ENCODE results near the gene EPHA4. TPM values are rescaled to one million over a fixed set of nuclear protein-coding genes. Genes with fewer than 3 reads are reported as not detected.

EPHA4 gene
- total RNA-seq, 1 experiment from 2014 or later, result 3.4 TPM

- in situ Hi-C loops (cut with HindIII; ENCODE audit: low pct_unique_long_range_greater_than_20kb, low sequenced_read_pairs) (no loop called here), intact Hi-C loops (cut with micrococcal nuclease; ENCODE audit: unreplicated experiment) (no loop called here)
- no TSS peak for BruUV-seq (replicated peaks)
- ChIA-PET CTCF (interaction anchor here (0.6 kb wide), 1 partner anchor 172 kb away, joined by 3 read pairs; no protein-coding TSS in a partner anchor), POLR2A (no interaction called here)
- H3K27me3 ChIP-seq (ENCODE audit: control insufficient read depth, insufficient read depth, low read length), result no peaks in the 10 kb centered on the region
- no peaks in the 10 kb centered on the region for H3K9me3 ChIP-seq (ENCODE audit: control insufficient read depth, insufficient read depth, low read depth, low read length)
- no peaks in the 10 kb centered on the region for H3K4me1 ChIP-seq (ENCODE audit: control insufficient read depth, insufficient read depth, low read length)
- DNase-seq (ENCODE audit: low read depth, low spot score), result no peak
- no peak overlapping the region for H3K27ac ChIP-seq (ENCODE audit: low read length)
- no peak overlapping the region for H3K4me3 ChIP-seq (ENCODE audit: low read depth in 2 of 2, low read length in 2 of 2)
- TF ChIP-seq TCF7L2 (IDR thresholded peaks at IDR 0.05; ENCODE audit: low read depth, low read length) (no peak), CTCF (IDR thresholded peaks at IDR 0.05) (0 out of 2 replicates have a peak, but pooled peaks have one; percentile 26), SIN3A (IDR thresholded peaks at IDR 0.05; ENCODE audit: borderline replicate concordance, insufficient read depth, low read depth, low read length) (no peak)
- H3K36me3 ChIP-seq (ENCODE audit: control insufficient read depth, insufficient read depth, low read length), result no peaks in the 10 kb centered on the region
- ATAC-seq, result no peak
Measured at GRCh38 chr2:221372159-221372884, 199.8 kb downstream of the EPHA4 start.

GRCh38 chr2:221371347-221371746, 200.8 kb downstream of the EPHA4 start:
- Histone ChIP-seq H3K4me1 (ENCODE audit: control insufficient read depth, insufficient read depth, low read length) (no peaks in the 10 kb centered on the region), H3K4me3 (ENCODE audit: low read depth in 2 of 2, low read length in 2 of 2) (no peak overlapping the region), H3K27ac (ENCODE audit: low read length) (no peak overlapping the region), H3K27me3 (ENCODE audit: control insufficient read depth, insufficient read depth, low read length) (no peaks in the 10 kb centered on the region), H3K36me3 (ENCODE audit: control insufficient read depth, insufficient read depth, low read length) (no peaks in the 10 kb centered on the region), H3K9me3 (ENCODE audit: control insufficient read depth, insufficient read depth, low read depth, low read length) (no peaks in the 10 kb centered on the region)
- ATAC-seq (no peak), DNase-seq (ENCODE audit: low read depth, low spot score) (no peak)
- ChIA-PET POLR2A (no interaction called here), CTCF (no interaction called here)
- intact Hi-C loops (cut with micrococcal nuclease; ENCODE audit: unreplicated experiment), result no loop called here
- TF ChIP-seq REST (IDR thresholded peaks at IDR 0.05; ENCODE audit: insufficient read depth in 1 of 2, low read depth in 2 of 2, low read length in 1 of 2), result no peak
- TF ChIP-seq SIN3A (IDR thresholded peaks at IDR 0.05; ENCODE audit: borderline replicate concordance, insufficient read depth, low read depth, low read length), result no peak
- TF ChIP-seq TCF7L2 (IDR thresholded peaks at IDR 0.05; ENCODE audit: low read depth, low read length), result no peak
- no peak for TF ChIP-seq POLR2AphosphoS5 (IDR thresholded peaks at IDR 0.05; ENCODE audit: low read depth, low read length)
- no peak for TF ChIP-seq CTCF (IDR thresholded peaks at IDR 0.05)
- in situ Hi-C loops (cut with HindIII; ENCODE audit: low pct_unique_long_range_greater_than_20kb, low sequenced_read_pairs), result no loop called here
- BruUV-seq (replicated peaks), result no TSS peak

Measured in Panc1 (cell line).